NCI-H1105 (cell line): ENCODE measurements around the gene TTLL5.

ENCODE experiments used
- DNase-seq: peaks from one replicate; lab custom pipeline; 2025; lab: John Stamatoyannopoulos, UW

The TTLL5 gene

DNA sequence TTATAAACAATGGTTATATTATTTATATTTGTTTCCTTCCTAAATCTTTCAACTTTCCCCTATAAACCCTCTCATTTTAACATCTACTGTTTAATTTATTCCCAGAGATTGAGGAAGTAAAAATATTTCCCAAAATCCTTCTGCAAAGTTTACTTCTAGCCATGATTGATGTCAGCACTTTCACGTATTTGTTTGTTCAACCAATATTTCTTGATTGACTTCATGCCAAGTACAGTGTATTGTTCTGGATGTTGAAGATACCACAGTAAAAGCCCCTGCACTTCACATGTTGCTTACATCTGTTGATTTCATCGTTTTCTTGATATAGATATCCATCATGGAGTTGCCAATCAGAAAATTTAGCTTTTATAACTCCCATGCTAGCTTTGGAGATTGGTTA is 81.8 kb downstream of the TTLL5 start:
- DNase-seq: no peak

DNA sequence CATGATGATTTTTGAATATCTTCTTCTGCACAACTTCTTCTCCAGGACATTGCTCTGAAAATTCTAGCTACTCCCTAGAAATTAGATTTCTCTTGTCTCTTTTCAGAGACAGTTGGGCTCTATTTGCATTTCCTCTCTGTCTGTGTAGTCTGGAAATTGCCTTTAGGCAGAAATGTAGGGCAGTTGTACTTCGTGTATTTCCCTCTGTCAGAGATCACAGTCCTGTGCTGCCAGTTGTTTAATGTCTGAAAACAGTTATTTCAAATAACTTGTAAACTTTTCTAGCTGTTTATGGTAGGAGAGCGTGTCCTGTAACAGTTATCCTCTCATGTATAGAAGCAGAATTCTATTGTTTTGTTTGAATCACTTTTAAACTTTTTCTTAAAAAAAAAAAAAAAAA is 86.9 kb downstream of the TTLL5 start:
- no peak for DNase-seq

DNA sequence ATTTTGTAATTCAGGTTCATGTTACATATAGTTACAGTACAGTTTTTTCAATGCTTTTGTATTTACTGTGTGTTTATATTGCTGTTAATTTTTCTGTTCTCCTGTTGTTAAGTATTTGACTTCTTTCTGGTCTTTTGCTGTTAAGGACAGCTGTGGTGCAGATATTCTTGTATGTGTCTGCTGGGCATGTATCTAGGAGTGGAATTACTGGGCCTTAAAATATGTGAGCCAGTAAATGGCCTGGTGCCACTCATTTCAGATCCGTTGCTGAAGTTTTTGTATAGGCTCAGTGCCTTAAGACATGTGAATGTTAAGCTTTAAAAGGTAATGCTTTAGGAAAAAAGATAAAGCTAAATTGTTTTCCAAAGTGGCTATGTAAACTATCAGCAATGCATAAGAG is 87.3 kb downstream of the TTLL5 start:
- DNase-seq: no peak

DNA sequence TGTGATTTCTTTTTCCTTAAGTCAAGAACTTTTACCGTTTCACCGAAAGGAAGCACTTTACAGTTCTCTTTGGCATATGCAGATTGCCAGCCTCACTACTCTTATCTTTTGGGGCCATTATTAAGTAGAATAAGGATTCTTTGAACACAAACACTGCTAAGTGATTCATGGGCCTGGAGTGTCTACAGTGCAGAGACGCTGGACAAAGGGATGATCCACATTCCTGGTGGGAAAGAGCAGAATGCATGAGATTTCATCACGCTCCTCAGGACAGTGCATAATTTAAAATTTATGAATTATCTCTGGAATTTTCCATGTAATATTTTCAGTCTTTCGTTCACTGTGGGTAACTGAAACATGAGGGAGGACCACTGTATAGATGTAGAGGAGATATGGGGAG is 90.2 kb downstream of the TTLL5 start:
- DNase-seq: no peak

DNA sequence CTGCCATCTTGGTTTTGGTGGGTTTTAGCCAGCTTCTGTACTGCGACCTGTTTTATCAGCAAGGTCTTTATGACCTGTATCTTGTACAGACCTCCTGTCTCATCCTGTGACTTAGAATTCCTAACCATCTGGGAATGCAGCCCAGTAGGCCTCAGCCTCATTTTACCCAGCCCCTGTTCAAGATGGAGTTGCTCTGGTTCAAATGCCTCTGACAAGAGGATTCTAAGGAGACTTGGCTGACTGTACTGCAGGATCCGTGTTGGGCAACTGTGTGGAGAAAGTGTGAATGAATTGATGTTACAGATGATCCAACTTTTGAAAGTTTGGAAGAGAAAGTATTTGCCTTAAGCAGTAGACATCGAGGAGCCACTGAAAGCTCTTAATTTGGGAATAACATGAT is 91.0 kb downstream of the TTLL5 start:
- DNase-seq: no peak

DNA sequence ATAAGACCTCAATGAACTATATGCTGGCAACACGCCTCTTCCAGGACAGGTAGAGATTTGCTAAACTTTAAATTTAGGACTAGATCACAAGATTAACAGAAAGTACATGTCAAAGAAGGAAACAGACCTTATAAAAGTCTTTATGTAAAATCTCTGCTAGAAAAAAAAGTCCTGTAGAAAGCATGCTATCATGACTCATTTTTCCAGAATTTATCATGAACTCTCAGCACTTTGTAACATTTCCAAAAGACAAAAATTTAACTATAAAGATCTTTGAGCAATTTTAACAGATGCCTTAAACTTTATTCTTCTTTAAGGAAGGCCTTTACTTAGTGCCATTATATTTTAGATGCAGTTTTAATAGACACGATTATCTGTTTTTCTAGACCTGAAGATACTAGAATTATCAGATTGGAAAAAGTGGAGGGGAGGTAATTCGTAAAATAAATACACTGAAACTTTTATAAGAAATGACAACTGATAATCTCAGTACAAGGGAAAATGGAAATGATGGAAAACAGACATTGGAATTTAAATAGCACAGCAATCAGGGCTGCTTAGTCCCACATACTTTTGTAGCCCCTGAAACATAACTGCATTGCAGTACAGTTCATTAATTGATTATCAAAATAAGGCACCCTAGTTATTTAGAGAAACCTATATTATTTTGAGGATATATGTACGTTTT is 92.0 kb downstream of the TTLL5 start:
- no peak for DNase-seq

DNA sequence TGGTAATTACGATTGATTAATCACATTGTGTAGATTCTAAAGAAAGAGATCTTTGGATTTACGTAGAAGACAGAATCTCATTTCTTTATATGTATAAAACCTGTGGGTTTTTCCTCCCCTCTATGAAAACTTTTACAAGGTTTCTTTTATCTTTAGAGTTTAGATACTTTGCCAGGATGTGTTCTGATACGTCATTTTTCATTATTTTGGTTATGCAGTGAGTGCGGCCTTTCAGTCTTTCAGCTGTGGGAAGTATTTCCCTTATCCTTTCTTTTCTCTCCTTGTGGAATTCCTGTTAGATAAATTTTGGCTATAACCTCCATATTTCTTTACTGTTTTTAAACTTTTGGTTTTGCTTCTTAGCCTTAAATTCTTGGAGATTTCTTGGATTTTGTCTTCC is 92.7 kb downstream of the TTLL5 start:
- DNase-seq: no peak

DNA sequence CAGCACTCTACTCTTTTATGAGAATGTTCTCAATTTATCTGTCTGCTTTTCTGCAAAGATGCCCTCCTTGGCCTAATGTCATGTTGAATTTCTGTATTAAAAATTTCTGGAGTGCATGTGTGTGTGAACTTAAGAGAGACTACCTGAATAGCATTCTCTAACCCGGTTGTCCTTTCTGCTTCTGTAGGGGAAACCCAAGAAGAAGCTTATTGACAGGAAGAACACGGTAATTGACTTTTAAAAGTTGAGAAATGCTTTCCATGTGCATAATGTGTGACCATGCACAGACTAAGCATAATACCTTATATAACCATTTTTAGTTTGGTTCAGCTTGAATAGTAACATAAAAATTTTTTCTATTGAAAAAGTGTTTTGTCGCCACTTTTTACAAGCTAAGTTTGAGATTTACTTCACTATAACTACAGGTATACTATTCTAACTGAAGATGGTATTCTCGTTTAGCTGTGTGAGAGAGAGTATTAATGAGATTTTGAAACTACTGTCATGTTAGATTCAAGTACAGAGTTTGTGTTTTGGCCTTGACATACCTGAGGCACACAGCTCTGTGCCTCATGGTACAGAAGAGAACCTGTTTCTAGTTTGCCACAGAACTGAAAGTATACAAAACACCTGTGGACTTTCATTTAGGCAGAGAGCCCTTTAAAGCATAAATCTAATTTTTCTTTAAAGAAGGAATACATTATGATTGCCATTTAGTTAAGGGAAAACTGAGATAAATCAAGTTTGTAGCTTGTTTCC is 96.8 kb downstream of the TTLL5 start:
- no peak for DNase-seq

DNA sequence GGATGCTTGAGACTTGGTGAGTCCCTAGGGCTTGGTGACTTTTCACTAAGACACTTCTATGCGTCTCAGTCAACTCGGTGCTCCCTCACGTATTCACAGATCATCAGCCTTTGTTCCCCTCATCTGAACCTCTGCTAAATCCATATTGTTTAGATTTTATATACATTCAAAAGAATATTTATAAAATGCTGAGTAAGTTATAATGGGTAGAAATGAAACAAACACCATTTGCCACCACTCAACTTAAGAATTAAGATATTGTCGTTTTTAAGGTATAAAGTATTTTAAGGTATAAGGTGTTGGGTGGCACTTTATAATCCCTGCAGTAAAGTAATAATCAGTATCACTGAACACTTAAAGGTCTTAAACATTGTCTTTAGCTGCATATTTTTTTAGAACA is 103.0 kb downstream of the TTLL5 start:
- DNase-seq: no peak

DNA sequence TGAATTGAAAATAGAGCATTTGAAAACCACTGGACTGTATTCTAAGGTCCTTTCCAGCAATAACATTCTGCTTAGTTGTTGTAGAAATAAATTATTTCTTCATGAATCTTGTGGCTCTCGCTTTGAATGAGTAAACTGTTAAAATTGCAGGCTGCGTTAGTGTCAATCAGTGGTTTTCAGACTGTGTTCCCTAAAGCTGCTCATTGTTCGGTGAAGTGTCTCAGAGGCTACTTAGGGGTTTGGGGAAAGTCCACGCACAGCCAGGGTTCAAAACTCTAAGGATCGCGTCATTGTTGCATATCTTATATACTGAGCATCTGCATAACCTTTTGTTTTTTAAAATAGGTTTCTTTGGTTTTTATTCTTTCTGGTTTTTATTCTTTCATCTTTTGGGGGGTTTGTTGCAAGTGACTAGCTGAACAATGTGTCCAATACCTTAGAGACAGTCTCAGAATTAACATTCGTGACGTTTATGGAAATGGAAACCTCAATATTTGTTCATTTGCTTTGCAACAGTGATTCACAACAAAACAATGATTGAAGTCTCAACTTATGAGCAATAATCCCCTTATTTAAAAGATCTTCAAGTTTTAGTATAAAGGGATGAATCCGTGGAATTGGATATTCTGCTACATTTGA is 108.1 kb downstream of the TTLL5 start:
- no peak for DNase-seq

DNA sequence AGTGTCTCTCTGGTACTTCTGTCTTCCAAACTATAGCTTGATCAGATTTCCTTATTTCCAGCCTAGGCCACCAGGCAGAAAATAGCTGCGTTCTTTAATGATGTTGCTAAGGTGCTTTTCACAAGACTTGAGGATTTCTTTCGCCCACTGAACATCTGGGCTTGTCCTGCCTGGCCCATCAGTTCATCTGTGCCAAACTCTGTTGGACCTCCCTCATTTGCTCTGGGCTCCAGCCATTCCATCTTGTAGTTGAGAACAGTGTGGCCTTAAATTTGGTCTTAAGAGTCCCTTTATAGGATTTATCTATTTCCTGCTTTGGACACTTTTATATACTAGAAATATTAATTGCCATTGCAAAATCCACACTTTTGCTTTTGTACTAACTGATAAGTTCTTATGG is 109.6 kb downstream of the TTLL5 start:
- no peak for DNase-seq

DNA sequence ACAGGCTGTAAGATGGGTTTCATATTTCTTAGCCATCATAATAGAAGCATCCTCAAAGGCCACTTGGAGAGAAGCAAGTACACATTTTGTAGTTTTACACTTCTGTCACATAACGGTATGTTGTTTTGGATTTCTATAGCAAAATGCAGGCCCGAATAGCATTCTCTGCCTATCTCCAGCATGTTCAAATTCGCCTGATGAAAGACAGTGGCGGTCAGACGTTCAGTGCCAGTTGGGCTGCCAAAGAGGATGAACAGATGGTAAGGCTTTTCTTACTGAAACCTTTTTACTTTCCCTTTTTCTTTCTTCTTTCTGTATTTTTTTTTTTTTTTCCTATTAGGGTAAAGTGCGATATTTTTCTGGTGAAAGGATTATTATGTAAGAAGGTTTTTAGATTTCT is 110.5 kb downstream of the TTLL5 start:
- no peak for DNase-seq

DNA sequence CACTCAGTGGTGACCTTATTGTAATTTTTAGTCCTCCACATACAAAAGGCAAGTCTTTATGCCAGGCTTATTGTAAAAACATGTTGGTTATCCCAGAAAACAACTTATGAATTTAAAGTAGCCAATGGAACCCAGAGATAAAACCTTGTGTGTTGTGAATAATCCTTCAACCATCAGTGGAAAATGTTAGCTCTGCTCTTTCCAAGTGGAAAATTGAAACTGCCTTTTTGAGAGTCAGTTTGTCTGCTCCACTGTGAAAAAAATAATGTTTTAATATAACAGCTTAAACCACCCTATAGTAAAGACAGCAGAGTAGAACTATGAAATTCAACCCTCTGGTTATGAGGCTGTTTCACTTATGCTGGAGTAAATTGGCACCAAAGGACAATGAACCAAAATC is 112.0 kb downstream of the TTLL5 start:
- no peak for DNase-seq

DNA sequence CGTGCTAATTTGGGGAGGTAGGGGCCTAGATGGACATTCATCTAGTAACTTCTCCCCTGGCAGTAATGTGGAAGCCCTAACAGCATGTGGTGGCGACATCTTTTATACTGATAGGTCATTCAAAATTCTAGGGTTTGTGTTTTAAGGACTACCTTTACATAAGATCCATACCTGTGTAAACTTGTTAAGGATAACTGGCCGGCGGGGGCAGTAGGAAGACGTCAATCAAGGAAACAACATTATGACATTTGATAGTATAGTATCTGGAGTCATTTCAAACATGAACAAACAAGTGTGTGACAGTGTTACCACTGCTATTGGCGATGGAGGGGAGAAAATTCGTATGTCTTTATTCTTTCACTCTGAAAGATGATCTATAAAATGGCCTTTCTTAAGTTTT is 120.0 kb downstream of the TTLL5 start:
- no peak for DNase-seq

DNA sequence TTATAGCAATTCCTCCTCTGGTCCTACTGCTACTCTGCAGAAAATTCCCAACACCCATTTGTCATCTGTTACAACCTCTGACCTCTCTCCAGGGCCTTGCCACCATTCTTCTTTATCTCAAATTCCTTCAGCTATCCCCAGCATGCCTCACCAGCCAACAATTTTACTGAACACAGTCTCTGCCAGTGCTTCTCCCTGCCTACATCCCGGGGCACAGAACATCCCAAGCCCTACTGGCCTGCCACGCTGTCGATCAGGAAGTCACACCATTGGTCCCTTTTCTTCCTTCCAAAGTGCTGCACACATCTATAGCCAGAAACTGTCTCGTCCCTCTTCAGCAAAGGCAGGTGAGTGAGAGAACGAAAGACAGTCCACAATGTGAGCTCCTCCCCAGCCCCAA is 122.1 kb downstream of the TTLL5 start:
- DNase-seq: no peak

DNA sequence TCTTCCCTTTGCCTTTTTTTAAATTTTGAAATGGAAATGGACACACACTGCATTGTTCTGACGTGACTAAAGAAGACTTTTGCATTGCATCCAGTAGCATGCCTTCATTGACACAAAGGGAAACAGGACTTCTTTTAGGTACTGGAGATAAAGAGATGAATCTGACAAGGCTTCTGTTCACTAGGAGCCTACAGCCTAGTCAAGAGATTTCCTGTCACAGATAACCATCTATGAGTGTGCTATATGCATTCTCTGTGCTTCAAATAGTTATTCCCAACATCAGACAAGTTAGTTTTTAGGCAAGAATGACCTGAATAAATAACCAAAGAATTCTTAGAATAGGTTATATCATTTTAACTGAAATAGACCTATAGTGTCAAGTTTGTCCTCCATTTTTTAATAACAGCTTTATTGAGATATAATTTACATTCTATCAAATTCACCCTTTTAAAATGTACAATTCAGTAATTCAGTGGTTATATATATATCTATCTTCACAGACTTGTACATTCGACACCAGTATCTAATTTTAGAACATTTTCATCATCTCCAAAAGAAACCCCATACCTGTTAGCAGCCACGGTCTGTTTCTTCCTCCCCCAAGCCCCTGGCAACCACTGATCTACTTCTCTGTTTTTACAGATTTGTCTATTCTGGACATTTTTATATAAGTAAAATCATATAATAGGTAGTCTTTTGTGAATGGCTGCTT is 122.7 kb downstream of the TTLL5 start:
- DNase-seq: no peak

DNA sequence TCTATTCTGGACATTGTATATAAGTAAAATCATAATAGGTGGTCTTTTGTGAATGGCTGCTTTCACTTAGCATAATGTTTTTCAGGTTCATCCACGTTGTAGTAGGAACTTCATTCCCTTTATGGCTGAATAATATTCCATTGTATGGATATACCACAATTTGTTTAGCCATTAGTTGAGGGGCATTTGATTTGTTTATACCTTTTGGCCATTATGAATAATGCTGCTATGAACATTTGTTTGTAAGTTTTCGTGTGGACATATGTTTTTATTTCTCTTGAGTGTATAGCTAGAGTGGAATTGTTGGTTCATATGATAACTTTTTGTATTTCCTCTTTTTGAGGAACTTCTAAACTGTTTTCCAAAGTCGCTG is 123.3 kb downstream of the TTLL5 start:
- DNase-seq: no peak

DNA sequence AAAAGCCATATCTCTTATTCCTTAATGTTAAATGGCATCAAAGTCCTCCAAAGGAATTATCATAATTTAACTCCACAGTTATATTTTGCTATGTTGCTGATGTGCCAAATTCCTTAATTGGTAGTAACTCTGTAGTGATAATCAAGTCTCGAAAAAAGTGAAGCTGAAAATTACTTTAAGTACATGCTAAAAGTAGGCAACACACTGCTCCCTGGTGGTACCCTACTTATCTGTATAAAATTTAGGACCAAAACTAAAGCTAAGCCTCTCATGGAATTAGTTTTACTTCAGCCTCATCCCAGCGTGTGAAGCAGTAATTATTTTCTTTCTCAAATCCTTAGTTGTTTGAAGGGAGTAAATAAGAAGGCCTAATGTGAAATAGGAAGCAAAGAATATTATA is 132.8 kb downstream of the TTLL5 start:
- DNase-seq: no peak

DNA sequence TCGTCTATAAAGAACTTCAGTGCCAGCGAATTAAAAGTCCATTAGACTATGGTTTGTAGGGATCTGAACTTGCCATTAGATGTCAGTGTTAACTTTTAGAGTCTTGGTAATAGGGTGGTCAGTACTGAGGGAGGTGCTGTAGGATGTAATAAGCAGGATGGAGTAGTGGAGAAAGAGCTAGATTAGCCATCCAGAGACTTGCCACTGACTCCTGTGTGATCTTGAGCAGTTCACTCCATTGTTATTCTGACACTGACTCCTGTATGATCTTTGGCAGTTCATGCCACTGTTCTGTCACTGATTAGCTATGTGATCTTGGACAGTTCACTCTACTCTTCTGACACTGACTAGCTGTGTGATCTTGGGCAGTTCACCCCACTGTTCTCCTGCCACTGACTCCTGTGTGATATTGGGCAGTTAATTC is 133.6 kb downstream of the TTLL5 start:
- no peak for DNase-seq

DNA sequence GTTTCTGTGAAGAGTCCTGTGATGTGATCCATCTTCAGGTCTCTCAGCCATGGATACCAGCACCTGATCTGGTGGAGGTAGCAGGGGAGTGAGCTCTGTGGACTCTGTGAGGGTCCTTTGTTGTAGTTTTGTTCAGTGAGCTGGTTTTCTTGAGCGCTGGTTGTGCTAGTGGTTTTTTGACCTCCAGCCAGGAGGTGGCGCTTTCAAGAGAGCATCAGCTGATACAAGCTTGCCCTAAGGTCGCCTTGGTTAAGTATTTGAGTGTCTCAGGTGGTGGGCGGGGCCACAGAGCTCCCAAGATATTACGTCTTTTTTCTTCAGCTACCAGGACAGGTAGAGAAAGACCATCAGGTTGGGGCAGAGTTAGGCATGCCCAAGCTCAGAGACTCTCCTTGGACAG is 139.7 kb downstream of the TTLL5 start:
- no peak for DNase-seq

DNA sequence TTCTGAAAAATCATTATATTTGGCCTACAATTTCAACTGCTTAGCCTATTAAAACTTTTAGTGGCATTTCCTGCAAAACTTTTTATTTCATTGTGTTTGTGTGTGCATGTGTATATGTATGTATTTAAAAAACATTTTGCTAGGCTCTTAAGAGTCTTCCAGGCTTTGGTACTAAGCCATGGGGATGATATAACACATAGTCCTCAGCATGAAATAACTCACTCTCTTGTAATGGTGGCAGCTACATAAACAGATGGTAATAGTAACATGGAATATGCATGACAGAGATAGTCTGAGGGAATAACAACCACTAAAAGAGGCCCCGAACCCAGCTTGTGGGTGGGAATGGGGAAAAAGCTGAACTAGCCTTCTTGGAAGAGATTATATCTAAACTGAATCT is 141.4 kb downstream of the TTLL5 start:
- DNase-seq: no peak

DNA sequence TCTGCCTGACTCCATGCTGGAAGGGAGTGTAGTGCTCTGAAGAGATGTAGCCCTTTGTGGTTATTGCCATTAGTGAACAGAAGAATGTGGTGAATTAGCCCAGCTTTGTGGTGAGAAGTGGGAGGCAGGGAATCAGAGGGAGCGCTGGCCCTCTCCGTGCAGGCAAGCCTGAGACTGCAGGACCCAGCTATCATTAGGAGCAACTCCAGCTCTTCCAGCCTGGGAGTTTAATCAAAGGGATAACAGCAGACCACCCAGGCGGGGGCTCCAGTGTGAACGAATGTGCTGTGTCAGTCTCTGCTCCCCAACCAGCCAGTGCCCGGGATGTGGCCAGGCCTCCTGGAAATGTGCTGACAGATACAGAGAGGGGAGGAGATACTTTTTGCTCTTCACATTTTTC is 142.7 kb downstream of the TTLL5 start:
- DNase-seq: no peak
